ENCODE measurements around the gene PLXDC1. TPM values are rescaled to one million over a fixed set of nuclear protein-coding genes. Genes with fewer than 3 reads are reported as not detected.

PLXDC1 gene
- total RNA-seq, 1 donor from 2014 or later: 0.60 TPM

GRCh38 chr17:39107973-39108372, 43.5 kb downstream of the PLXDC1 start:
- no peaks in the 10 kb centered on the region for H3K27me3 Mint-ChIP-seq (ENCODE audit: insufficient read depth)
- DNase-seq (ENCODE audit: low spot score): no peak
- intact Hi-C loops (cut with micrococcal nuclease): no loop called here
- no peaks in the 10 kb centered on the region for H3K4me1 Mint-ChIP-seq (ENCODE audit: low read depth)
- H3K4me3 Mint-ChIP-seq: no peak overlapping the region
- no peaks in the 10 kb centered on the region for H3K36me3 Mint-ChIP-seq (ENCODE audit: low read depth)
- H3K27ac Mint-ChIP-seq: no peak overlapping the region
- H3K9me3 Mint-ChIP-seq: no peaks in the 10 kb centered on the region

DNA sequence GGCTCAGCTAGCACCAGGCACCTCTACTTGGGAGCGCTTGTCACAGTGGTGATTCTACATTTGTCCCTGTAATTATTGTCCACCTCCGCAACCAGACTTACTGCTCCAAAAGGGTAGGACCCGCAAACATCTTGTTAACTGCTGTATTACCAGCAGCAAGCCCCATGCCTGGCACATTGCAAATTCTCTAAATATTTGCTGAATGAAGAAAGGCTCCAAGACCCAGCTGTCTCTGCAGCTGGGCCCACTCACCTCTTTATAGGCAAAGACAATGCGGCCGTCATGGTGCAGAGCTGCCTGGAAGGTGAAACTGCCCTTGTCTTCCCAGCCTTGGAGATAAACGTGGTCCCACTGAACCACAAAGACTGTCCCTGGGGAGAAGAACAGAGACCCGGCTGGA, 44.3 kb downstream of the PLXDC1 start:
- no peaks in the 10 kb centered on the region for H3K4me1 Mint-ChIP-seq (ENCODE audit: low read depth)

DNA sequence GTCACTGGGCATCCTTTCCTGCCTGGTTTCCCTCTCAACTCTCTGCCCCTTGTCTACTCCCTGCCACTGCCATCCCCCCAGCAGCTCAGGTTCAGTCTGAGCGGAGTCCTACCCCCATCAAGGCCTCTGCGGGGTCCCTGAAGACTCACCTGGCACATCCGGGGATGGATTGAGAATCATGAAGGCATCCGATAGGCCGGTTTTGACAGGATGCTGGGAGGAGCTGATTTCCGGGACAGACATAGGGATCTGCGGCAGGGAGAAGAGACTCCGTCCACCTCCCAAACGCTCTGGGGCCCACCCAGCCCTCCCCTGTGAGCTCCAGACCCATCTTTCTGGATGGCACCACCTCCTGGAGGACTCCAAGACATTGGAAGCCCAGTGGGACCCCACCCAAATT, 45.7 kb downstream of the PLXDC1 start:
- Mint-ChIP-seq H3K4me1 (ENCODE audit: low read depth) (no peaks in the 10 kb centered on the region), H3K9me3 (no peaks in the 10 kb centered on the region), H3K27ac (no peak overlapping the region), H3K27me3 (ENCODE audit: insufficient read depth) (no peaks in the 10 kb centered on the region), H3K4me3 (no peak overlapping the region), H3K36me3 (ENCODE audit: low read depth) (no peaks in the 10 kb centered on the region)
- intact Hi-C loops (cut with micrococcal nuclease): no loop called here
- DNase-seq (ENCODE audit: low spot score): no peak

More for the DNA sequence above, 44.3 kb downstream of the PLXDC1 start:
- no peaks in the 10 kb centered on the region for H3K27me3 Mint-ChIP-seq (ENCODE audit: insufficient read depth)
- intact Hi-C loops (cut with micrococcal nuclease): no loop called here
- no peaks in the 10 kb centered on the region for H3K9me3 Mint-ChIP-seq
- H3K4me3 Mint-ChIP-seq: no peak overlapping the region
- no peaks in the 10 kb centered on the region for H3K36me3 Mint-ChIP-seq (ENCODE audit: low read depth)
- DNase-seq (ENCODE audit: low spot score): no peak
- no peak overlapping the region for H3K27ac Mint-ChIP-seq

GRCh38 chr17:39104657-39105056, 46.8 kb downstream of the PLXDC1 start:
- intact Hi-C loops (cut with micrococcal nuclease): no loop called here
- Mint-ChIP-seq H3K4me3 (no peak overlapping the region), H3K27ac (no peak overlapping the region), H3K36me3 (ENCODE audit: low read depth) (no peaks in the 10 kb centered on the region), H3K4me1 (ENCODE audit: low read depth) (no peaks in the 10 kb centered on the region), H3K27me3 (ENCODE audit: insufficient read depth) (no peaks in the 10 kb centered on the region), H3K9me3 (no peaks in the 10 kb centered on the region)
- DNase-seq (ENCODE audit: low spot score): no peak

- Mint-ChIP-seq H3K27me3 (ENCODE audit: insufficient read depth) (peaks cover 2% of the 10 kb centered on the region), H3K27ac (no peak overlapping the region), H3K9me3 (no peaks in the 10 kb centered on the region), H3K4me3 (no peak overlapping the region), H3K4me1 (ENCODE audit: low read depth) (no peaks in the 10 kb centered on the region), H3K36me3 (ENCODE audit: low read depth) (no peaks in the 10 kb centered on the region)
- no peak for DNase-seq (ENCODE audit: low spot score)
- intact Hi-C loops (cut with micrococcal nuclease): no loop called here
Observed at GRCh38 chr17:39104046-39104445, 47.4 kb downstream of the PLXDC1 start.

DNA sequence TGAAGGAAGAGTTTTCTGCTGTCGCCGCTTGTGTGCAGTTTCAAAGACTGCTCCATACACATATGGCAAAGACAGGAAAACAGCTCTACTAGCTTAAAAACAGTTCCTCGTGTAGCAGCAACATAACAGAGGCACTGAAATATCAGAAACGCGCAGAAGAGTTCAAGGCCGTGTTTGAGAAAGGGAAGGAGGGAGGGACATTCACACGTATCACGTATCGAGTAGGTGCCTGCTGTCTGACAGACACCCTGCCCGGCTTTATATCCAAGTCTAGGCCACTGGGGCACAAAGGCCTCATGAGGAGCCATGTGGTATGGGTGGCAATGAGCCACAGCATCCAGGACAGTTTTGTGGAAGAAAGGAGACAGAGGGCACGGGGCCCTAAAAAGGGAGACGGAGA, 50.3 kb downstream of the PLXDC1 start:
- Mint-ChIP-seq H3K36me3 (ENCODE audit: low read depth) (no peaks in the 10 kb centered on the region), H3K27me3 (ENCODE audit: insufficient read depth) (peaks cover 2% of the 10 kb centered on the region), H3K9me3 (no peaks in the 10 kb centered on the region), H3K27ac (no peak overlapping the region), H3K4me1 (ENCODE audit: low read depth) (peaks cover 13% of the 10 kb centered on the region), H3K4me3 (no peak overlapping the region)
- no peak for DNase-seq (ENCODE audit: low spot score)
- intact Hi-C loops (cut with micrococcal nuclease): no loop called here

- Mint-ChIP-seq H3K4me3 (no peak overlapping the region), H3K9me3 (no peaks in the 10 kb centered on the region), H3K27me3 (ENCODE audit: insufficient read depth) (peaks cover 2% of the 10 kb centered on the region), H3K27ac (no peak overlapping the region), H3K36me3 (ENCODE audit: low read depth) (no peaks in the 10 kb centered on the region), H3K4me1 (ENCODE audit: low read depth) (peaks cover 19% of the 10 kb centered on the region)
- DNase-seq (ENCODE audit: low spot score): no peak
- intact Hi-C loops (cut with micrococcal nuclease): no loop called here
Observed at GRCh38 chr17:39100530-39100929, 50.9 kb downstream of the PLXDC1 start.

DNA sequence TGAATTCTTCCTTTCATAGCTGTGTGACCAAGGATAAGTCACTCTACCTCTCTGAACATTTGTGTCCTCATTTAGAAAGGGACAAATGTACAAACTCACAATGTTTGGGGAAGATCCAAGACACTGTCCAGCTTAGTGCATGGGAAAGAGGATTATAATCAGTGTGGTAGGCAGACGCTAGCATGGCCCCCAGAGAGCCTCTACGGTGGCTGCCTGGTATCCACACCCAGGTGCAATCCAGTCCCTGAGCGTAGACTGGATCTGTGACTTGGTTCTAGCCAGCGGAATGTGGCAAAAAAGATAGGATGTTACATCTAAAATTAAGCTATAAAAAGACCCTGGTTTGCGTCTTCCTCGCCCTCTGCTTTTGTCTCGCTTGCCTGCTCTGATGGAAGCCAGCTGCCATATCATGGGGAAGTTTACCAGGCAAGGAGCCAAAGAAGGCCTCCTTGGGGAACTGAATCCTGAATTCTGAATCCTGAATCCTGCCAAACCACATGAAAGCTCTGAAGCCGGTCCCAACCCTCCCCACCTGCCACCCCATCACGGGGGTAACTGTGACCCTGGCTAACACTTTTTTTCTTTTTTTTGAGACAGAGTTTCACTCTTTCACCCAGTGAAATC, 51.7 kb downstream of the PLXDC1 start:
- intact Hi-C loops (cut with micrococcal nuclease): no loop called here
- Mint-ChIP-seq H3K9me3 (no peaks in the 10 kb centered on the region), H3K4me3 (no peak overlapping the region), H3K4me1 (ENCODE audit: low read depth) (peaks cover 27% of the 10 kb centered on the region), H3K36me3 (ENCODE audit: low read depth) (no peaks in the 10 kb centered on the region), H3K27ac (no peak overlapping the region), H3K27me3 (ENCODE audit: insufficient read depth) (peaks cover 2% of the 10 kb centered on the region)
- no peak for DNase-seq (ENCODE audit: low spot score)

GRCh38 chr17:39098588-39098987, 52.8 kb downstream of the PLXDC1 start:
- DNase-seq (ENCODE audit: low spot score): no peak
- Mint-ChIP-seq H3K27ac (no peak overlapping the region), H3K4me1 (ENCODE audit: low read depth) (peaks cover 36% of the 10 kb centered on the region), H3K4me3 (no peak overlapping the region), H3K27me3 (ENCODE audit: insufficient read depth) (peaks cover 2% of the 10 kb centered on the region), H3K9me3 (no peaks in the 10 kb centered on the region), H3K36me3 (ENCODE audit: low read depth) (no peaks in the 10 kb centered on the region)
- intact Hi-C loops (cut with micrococcal nuclease): no loop called here

DNA sequence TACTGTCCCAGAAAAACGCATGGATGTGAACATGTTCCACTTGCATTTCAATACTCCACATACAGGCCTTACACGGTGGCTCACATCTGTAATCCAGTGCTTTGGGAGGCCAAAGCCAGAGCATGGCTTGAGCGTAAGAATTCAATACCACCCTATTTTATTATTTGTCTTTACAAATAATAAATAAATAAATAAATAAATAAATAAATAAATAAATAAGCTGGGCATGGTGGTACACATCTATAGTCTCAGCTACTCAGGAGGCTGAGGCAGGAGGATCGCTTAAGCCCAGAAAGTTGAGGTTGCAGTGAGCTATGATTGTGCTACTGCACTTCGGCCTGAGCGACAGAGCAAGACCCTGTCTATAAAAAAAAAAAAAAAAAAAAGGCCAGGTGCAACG, 53.9 kb downstream of the PLXDC1 start:
- Mint-ChIP-seq H3K36me3 (ENCODE audit: low read depth) (no peaks in the 10 kb centered on the region), H3K9me3 (no peaks in the 10 kb centered on the region), H3K27me3 (ENCODE audit: insufficient read depth) (peaks cover 2% of the 10 kb centered on the region), H3K4me1 (ENCODE audit: low read depth) (peaks cover 43% of the 10 kb centered on the region), H3K27ac (no peak overlapping the region), H3K4me3 (no peak overlapping the region)
- DNase-seq (ENCODE audit: low spot score): no peak
- intact Hi-C loops (cut with micrococcal nuclease): no loop called here

DNA sequence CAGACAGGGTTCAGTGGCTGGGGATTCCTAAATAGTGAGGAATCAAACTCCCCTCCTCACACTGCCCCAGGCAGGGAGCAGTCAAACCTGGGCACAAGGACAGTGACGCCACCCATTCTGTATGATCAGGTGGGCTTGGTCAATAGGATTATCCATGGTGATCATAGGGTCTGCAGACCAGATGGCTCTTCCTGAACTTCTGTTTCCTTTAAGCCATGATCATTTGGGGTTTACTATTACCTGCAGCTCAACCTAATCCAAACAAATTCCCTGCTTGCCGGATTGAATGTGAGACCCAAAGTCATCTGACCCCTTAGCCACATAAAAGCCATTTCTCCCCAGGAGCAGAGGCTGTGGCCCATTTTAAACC, 54.3 kb downstream of the PLXDC1 start:
- Mint-ChIP-seq H3K36me3 (ENCODE audit: low read depth) (no peaks in the 10 kb centered on the region), H3K9me3 (no peaks in the 10 kb centered on the region), H3K27me3 (ENCODE audit: insufficient read depth) (peaks cover 2% of the 10 kb centered on the region), H3K4me3 (peak overlapping the region; percentile 21), H3K27ac (no peak overlapping the region), H3K4me1 (ENCODE audit: low read depth) (peaks cover 47% of the 10 kb centered on the region)
- intact Hi-C loops (cut with micrococcal nuclease): no loop called here
- no peak for DNase-seq (ENCODE audit: low spot score)

GRCh38 chr17:39096508-39097149, 54.8 kb downstream of the PLXDC1 start:
- Mint-ChIP-seq H3K36me3 (ENCODE audit: low read depth) (no peaks in the 10 kb centered on the region), H3K9me3 (no peaks in the 10 kb centered on the region), H3K27ac (peak overlapping the region; percentile 70), H3K4me3 (peak overlapping the region; percentile 21), H3K27me3 (ENCODE audit: insufficient read depth) (peaks cover 2% of the 10 kb centered on the region), H3K4me1 (ENCODE audit: low read depth) (peaks cover 49% of the 10 kb centered on the region)
- intact Hi-C loops (cut with micrococcal nuclease): no loop called here
- DNase-seq (ENCODE audit: low spot score): peak; percentile 33

DNA sequence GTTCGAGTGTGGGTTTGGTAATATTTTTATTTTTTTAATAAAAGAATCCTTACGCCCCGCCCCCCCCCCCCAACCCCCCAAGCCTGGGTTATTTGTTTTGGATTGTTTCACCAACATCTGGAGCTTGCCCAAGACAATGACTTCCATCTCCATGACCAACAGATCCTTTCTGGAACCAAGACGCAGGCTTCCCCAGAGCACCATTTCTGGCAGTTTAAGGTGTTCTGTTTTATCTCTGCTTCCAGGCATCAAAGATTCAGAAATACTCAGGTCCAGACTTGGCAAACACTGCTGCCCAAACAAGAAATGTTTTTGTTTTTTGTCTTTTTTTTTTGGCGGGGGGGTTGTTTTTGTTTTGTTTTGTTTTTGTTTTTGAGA, 56.1 kb downstream of the PLXDC1 start:
- intact Hi-C loops (cut with micrococcal nuclease): no loop called here
- Mint-ChIP-seq H3K9me3 (no peaks in the 10 kb centered on the region), H3K27me3 (ENCODE audit: insufficient read depth) (peaks cover 2% of the 10 kb centered on the region), H3K36me3 (ENCODE audit: low read depth) (no peaks in the 10 kb centered on the region), H3K4me3 (no peak overlapping the region), H3K27ac (no peak overlapping the region), H3K4me1 (ENCODE audit: low read depth) (peaks cover 57% of the 10 kb centered on the region)
- DNase-seq (ENCODE audit: low spot score): no peak
